Fibroblast of pulmonary artery (primary cell): ENCODE measurements around the gene TMEM174.

Source experiments
- DNase-seq: peaks from one replicate; pipeline ENCODE4 v3.0.0-alpha.2; 2010; ENCODE audit warnings: low read depth
- H3K4me3 ChIP-seq: replicated peaks from 2 replicates; pipeline ENCODE4 v1.5.1; 2011; ENCODE audit warnings: low read depth, mild to moderate bottlenecking, control low read depth, low read length, moderate library complexity
- CTCF ChIP-seq: IDR thresholded peaks from 2 replicates; pipeline ENCODE4 v1.5.1; 2011; ENCODE audit warnings: mild to moderate bottlenecking, control low read depth, low read length, inconsistent platforms; ENCODE audit errors: missing control alignments

The TMEM174 gene

DNA sequence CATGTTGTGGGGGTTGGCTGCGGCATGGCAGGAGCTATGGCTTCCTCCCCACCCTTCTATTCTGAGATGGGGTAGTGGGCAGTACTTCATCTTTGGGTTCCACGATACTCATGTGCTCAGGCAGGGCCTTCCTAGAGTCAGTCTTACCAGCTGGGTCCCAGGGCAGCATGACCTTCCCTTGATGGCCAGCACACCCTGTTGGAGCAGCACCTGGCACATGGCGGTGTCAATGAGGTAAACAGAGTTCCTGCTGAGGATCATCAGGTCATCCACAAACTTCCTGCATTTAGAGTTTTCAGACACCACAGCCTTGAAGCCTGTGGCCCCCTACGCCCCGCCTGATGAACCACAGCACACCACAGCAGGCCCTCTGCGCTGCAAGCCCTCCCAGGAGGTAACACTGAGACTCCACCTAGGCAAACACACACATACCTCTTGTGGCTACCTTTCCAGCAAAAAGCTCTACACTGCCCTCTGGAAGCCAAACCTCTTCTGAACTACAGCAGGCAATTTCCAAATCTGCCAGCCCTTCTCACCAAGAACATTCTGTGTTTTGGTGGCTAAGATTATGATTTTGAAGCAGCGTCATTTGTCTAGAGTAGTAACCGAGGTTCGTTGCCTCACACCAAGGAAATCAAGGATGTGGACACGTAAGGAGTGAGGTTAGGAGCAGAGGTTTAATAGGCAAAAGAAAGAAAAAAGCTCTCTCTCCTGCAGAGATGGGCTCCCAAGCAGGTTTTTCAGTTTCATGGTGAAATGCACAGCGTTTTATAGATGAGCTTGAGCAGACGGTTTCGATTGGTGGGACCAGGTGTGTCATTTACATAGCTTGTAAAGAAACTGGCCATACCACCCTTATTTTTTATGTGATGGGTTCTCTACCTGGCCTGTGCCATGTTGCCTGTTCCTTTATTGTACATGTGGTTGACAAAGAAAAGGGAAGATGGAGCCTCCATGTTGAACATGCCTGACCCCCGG is 20.3 kb upstream of the TMEM174 start:
- DNase-seq = no peak
- TF ChIP-seq CTCF = peak; percentile 12
- H3K4me3 ChIP-seq = no peak overlapping the region

DNA sequence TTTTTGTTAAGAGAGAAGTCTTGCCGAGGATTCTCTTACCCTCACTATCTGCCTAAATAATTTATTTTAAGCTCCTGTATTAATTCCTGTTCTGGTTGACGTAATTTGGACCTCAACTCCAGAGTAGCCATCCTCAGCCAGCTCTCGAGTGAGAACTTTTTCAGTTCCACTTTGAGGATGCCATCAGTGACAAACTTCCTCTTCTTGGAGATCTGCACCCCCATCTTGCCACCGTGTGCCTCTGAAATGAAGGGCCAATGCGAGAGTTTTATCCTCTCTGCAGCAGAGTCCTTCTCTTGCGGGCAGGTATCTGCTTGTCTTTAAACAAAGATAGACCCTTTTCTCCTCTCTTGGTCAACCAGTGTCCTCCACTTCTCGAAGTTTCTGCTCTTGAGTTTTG is 19.5 kb upstream of the TMEM174 start:
- H3K4me3 ChIP-seq = no peak overlapping the region
- DNase-seq = no peak
- no peak for TF ChIP-seq CTCF

DNA sequence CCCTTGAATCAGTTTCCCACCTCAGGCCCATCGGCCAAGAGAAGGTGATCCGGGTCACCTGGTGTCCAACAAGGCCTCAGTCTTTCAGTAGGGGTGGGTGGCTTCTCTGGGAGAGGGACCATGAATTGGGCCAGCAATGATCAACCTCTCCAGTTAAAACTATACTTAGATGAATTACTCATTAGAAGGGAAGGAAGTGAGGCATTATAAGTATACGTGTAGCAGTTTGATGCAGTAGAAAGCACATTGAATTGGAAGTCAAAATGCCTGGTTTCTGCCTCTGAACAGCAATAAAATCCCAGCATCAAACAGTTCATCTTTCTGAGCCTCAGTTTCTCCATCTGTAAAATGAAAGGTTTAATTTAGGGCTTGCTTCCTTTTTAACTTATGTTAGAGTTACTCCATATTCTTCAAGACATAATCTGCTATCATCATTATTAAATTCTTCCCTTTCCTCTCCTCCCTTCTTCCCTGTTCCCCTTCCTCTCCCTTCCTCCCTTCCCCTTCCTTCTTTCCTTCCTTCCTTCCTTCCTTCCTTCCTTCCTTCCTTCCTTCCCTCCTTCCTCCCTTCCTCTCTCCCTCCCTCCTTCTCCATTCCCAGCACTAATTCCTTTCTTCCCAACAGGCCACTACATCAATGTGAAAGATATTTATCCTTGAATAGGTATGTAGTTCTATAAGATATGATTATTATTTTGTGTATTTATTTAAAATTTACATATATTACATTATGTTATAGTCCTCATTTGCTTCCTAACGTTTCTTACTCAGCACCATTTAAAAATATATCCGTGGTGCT is 18.6 kb upstream of the TMEM174 start:
- H3K4me3 ChIP-seq = no peak overlapping the region
- DNase-seq = no peak
- no peak for TF ChIP-seq CTCF

DNA sequence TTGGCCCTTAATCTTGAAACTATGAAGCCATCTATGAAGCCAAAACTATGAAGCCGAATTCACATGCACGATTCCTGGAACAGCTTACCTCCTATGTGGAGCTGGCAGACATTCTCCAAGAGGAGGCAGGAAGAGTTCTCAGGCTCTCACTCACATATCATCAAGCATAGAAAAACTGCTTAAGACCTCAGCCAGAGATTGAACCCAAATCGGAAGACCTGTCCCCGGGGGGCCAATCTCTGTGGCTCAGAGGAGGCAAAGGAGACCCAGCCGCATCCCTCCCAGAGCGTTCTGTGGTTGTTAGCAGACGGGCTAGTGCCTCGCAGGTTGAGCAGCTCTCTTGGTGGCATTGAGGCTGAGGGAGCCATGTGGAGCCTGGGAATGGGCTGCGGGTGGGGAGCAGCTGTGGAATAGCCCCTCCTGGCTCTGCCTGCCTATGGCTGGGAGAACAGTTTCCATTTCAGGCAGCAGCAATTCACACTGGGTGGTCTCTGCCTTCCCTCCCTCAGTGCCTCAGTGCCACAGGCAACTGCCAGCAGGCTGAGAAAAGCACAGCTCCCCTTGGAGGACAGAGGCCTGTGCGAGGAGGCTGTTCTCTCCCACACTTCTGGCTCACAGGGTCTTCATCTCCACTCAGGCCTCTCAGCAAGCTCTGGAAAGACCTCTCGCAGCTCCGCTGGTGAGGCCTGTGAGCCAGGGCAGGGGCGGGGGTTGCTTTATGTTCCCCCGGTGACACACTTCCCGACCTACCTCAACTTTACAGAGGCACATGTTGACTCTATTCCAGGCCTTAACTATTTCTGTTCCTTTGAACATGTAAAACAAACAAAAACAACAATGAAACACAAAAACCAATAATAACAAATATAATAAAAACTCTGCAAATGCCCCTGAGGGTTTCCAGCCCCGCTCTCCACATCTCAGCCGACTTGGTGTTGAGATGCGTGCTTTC is 17.4 kb upstream of the TMEM174 start:
- DNase-seq = no peak
- no peak overlapping the region for H3K4me3 ChIP-seq
- no peak for TF ChIP-seq CTCF

DNA sequence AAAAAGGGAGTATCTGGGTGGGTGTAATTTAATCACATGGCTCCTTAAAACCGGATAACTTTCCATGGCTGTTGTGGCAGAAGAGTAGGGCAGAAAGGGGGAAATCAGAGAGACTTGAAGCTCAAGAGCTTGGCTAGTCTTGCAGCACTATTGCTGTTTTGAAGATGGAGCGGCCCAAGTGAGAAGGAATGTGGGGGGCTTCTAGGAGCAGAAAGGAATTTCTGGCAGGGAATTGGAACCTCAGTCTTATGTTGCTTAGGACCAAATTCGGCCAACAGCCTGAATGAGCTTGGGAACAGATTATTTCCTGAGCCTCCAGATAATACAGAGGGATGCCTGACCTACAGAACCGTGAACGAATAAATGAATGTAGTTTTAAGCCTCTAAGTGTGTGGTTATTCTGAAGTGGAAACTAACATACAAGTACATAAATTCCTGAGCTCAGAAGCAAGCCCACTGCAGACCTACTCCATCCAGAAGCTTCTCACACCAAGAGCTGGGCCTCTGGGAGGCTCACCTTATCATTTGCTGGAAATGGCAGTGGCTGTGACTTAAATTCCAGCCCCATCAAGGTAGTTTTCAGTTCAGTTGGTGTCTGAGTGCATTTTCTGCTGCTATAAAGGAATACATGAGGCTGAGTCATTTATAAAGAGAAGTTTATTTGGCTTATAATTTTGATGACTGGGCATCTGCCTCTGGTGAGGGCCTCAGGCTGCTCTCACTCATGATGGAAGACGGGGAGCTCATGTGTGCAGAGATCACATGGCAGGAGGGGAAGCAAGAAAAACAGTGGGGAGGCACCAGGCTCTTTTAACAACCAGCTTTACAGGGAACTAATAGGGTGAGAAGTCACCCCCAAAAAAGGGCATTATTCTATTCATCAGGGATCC is 15.3 kb upstream of the TMEM174 start:
- DNase-seq = no peak
- no peak overlapping the region for H3K4me3 ChIP-seq
- TF ChIP-seq CTCF = no peak

DNA sequence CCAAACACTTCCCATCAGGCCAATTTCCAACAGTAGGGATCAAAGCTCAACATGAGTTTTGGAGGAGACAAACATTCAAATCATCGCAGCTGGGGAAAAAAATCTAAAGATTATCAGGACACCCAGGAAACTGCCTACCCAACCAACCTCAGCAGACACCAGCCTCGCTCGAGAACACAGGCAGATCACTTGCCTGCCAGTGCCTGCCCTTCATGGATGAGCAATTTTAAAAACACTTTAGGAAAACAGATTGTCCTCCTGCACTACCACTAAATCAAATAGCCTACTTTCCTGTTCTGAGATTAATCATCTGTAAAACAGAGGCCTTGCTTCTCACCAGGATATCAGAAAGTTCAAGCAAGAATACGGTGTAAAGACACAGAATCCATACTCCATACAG is 14.7 kb upstream of the TMEM174 start:
- no peak for DNase-seq
- TF ChIP-seq CTCF = no peak
- no peak overlapping the region for H3K4me3 ChIP-seq
